Body of pancreas (tissue), 4 donors: ENCODE data around the gene TEAD1.

Experiments
- POLR2A ChIP-seq, 3 donors: fragments of 450-650 bp; IDR thresholded peaks; one replicate each; pipeline ENCODE4 v1.6.1; 2016; ENCODE audit warnings: antibody characterized with exemption in 3 of 3, mild to moderate bottlenecking in 2 of 3
- TF ChIP-seq, protein P1 (sequence below), 7 experiments: fragments of 450-650 bp in 4 of 7; fragments of 200-600 bp in 3 of 7; sonication (generic) in 3 of 7; IDR thresholded peaks; one replicate each; pipeline ENCODE4 v1.5.1; 2016 to 2019; ENCODE audit warnings: antibody characterized with exemption in 7 of 7

DNA sequence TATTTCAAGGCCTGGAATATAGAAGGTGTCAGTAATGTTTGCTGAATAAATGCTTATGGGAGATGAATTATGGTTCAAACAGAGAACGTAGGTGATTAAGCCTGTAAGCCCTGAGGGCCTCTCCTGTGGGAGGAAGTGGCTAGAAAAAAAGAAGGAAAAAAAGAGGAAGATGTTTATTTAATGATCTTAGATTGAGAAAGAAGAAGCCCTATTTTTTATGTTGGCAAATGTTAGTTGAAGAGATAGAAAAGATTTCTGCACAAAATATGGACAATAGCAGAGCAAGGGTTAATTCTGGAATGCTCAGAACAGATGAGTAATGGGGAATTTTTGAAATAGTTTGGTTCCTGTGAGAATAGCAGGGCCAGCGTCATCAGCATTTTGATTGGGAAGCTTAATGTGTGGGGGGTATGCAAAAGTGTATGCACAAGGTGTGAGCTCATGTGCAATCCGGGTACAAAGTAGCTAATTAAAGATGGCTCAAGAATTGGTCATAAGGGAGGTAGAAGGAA, 95.7 kb downstream of the TEAD1 start:
- TF ChIP-seq, protein P1, sequence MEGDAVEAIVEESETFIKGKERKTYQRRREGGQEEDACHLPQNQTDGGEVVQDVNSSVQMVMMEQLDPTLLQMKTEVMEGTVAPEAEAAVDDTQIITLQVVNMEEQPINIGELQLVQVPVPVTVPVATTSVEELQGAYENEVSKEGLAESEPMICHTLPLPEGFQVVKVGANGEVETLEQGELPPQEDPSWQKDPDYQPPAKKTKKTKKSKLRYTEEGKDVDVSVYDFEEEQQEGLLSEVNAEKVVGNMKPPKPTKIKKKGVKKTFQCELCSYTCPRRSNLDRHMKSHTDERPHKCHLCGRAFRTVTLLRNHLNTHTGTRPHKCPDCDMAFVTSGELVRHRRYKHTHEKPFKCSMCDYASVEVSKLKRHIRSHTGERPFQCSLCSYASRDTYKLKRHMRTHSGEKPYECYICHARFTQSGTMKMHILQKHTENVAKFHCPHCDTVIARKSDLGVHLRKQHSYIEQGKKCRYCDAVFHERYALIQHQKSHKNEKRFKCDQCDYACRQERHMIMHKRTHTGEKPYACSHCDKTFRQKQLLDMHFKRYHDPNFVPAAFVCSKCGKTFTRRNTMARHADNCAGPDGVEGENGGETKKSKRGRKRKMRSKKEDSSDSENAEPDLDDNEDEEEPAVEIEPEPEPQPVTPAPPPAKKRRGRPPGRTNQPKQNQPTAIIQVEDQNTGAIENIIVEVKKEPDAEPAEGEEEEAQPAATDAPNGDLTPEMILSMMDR (IDR thresholded peaks at IDR 0.05): no peak
- TF ChIP-seq POLR2A (IDR thresholded peaks at IDR 0.05): no peak
